KMS-11 (cell line): ENCODE data around the gene ACTR1A.

Source experiments
- H2AFZ ChIP-seq: fragments of 200-600 bp; sonication (generic); 2 replicates; pipeline ENCODE4 v1.6.1; 2016; ENCODE audit warnings: antibody characterized with exemption, mixed run types, low read depth
- H3K27ac ChIP-seq: fragments of 200-600 bp; sonication (generic); 2 replicates; pipeline ENCODE4 v1.6.1; 2016; ENCODE audit warnings: mild to moderate bottlenecking, mixed run types
- H3K27me3 ChIP-seq: fragments of 200-600 bp; sonication (generic); 2 replicates; pipeline ENCODE4 v1.6.1; 2017; ENCODE audit warnings: mild to moderate bottlenecking, low read depth, mixed run types, moderate library complexity; ENCODE audit not compliant: insufficient read depth
- H3K36me3 ChIP-seq: fragments of 200-600 bp; sonication (generic); 2 replicates; pipeline ENCODE4 v1.6.1; 2017; ENCODE audit warnings: mild to moderate bottlenecking, mixed run types; ENCODE audit not compliant: insufficient read depth
- H3K4me1 ChIP-seq: fragments of 200-600 bp; sonication (generic); 2 replicates; pipeline ENCODE4 v1.6.1; 2016; ENCODE audit warnings: mild to moderate bottlenecking, low read depth, mixed run types; ENCODE audit not compliant: poor library complexity, severe bottlenecking
- H3K4me2 ChIP-seq: fragments of 200-600 bp; sonication (generic); 2 replicates; pipeline ENCODE4 v1.7.0; 2016; ENCODE audit warnings: mild to moderate bottlenecking, mixed run types
- H3K4me3 ChIP-seq: fragments of 200-600 bp; sonication (generic); IDR thresholded peaks from 2 replicates; pipeline ENCODE4 v1.6.1; 2017; ENCODE audit warnings: low read depth, low read length, mixed read lengths; ENCODE audit not compliant: insufficient read depth
- H3K79me2 ChIP-seq: fragments of 200-600 bp; sonication (generic); 2 replicates; pipeline ENCODE4 v1.6.1; 2016; ENCODE audit warnings: low read depth, mixed run types; ENCODE audit not compliant: insufficient read depth
- H3K9ac ChIP-seq: fragments of 200-600 bp; sonication (generic); 2 replicates; pipeline ENCODE4 v1.6.1; 2016; ENCODE audit warnings: mild to moderate bottlenecking, mixed run types
- H4K20me1 ChIP-seq: fragments of 200-600 bp; sonication (generic); 2 replicates; pipeline ENCODE4 v1.6.1; 2016; ENCODE audit warnings: mild to moderate bottlenecking, mixed run types; ENCODE audit not compliant: insufficient read depth
- TF ChIP-seq, protein P1 (sequence below): fragments of 200-600 bp; sonication (generic); conservative IDR thresholded peaks from 2 replicates; pipeline ENCODE4 v1.6.1; 2017; ENCODE audit warnings: low read depth, mild to moderate bottlenecking, antibody characterized with exemption, low read length, moderate library complexity, mixed read lengths

Gene ACTR1A

DNA sequence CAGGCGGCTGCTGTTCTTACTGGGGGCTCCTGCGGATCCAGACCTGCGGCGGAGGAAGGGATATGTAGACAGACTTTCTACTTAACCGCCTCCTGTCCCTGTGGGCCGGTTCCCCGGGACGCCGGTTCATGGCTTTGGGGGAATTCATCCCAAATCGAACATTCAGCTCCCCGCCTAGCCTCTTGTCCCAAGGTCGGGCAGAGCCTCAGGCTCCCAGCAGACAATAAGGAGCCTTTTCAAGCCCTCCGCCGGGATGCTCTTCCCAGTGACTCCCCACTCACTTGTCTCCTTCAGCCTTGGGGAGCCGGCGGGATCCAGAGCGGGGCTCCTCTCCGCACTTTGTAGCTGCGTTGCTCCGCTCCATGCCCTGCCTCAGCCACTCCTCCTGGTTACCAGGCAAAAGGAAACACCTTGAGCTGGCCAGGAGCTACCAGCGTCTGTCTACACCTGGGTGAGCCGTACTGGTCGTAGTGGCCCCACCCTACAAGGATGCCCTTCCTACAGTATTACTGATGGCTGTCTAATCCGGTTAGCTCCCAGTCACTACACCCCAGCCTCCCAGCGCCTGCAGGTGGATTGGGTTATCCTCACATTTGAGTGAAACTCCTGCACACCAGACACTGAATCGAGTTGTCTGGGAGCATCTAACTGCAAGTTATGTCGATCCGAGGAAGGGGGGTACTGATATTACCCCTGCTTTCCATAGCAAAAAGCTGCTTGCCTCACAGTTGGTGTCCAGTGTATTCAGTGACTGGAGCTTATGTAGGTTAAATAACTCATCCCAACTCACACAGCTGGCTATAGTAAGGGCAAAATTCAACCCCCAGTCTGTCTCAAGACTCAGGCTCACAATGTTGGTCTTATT lies 51.2 kb downstream of the ACTR1A start, which contains the start of gene C10orf95:
TSS of gene C10orf95 (minus strand) at position 439 of the 865 bp plus-strand sequence. CDS start 450 bp downstream, outside the sequence.
- peak within 1 kb of the TSS; percentile 57; the same call in 1 of the 2 replicates for H2AFZ ChIP-seq
- H3K27me3 ChIP-seq, result no peaks in the 10 kb centered on the region
- H3K27ac ChIP-seq, result peak within 1 kb of the TSS; percentile 73
- no peaks in the 10 kb centered on the region for H4K20me1 ChIP-seq
- H3K4me3 ChIP-seq, result no peak within 1 kb of the TSS
- peak within 1 kb of the TSS; percentile 81; the same call in 1 of the 2 replicates for H3K9ac ChIP-seq
- H3K4me1 ChIP-seq, result peaks cover 36% of the 10 kb centered on the region
- TF ChIP-seq, protein P1, sequence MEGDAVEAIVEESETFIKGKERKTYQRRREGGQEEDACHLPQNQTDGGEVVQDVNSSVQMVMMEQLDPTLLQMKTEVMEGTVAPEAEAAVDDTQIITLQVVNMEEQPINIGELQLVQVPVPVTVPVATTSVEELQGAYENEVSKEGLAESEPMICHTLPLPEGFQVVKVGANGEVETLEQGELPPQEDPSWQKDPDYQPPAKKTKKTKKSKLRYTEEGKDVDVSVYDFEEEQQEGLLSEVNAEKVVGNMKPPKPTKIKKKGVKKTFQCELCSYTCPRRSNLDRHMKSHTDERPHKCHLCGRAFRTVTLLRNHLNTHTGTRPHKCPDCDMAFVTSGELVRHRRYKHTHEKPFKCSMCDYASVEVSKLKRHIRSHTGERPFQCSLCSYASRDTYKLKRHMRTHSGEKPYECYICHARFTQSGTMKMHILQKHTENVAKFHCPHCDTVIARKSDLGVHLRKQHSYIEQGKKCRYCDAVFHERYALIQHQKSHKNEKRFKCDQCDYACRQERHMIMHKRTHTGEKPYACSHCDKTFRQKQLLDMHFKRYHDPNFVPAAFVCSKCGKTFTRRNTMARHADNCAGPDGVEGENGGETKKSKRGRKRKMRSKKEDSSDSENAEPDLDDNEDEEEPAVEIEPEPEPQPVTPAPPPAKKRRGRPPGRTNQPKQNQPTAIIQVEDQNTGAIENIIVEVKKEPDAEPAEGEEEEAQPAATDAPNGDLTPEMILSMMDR, result no peak
- H3K4me2 ChIP-seq, result peak within 1 kb of the TSS; percentile 65
- no peaks in the 10 kb centered on the region for H3K36me3 ChIP-seq
- H3K79me2 ChIP-seq, result peaks cover 14% of the 10 kb centered on the region

DNA sequence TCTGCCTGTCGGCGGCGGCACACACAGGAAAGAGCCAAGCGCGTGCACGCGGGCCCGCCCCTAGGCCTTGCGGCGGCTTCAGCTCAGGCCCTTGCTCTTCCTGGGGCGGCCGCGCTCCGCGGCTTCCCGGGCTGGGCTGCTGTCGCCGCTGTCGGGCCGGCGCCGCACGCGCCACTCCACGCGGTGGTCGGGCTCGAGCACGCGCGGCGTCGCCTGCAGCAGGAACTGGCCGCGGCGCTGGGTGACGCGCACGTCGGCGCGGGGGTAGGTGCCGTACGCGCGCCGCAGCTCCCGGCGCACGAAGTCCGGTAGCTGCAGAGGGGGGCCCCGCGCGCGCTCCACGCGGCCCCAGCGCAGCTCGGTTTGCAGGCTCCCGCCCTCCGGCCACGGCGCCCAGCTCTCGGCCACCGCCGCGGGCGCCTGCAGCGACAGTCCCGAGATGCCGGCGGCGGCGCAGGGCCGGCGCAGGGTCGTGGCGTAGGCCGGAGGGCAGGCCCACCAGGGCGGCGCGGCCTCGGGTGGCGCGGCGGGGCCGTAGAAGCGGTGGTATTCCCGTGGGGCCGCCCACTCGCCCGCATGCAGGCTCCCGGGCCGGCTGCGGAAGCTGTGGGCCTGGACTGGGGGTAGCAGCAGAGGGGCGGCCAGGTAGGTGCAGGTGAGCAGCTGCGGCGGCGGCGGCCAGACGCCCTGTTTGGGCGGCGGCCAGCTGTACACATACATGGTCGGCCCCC lies 52.0 kb downstream of the ACTR1A start:
- TF ChIP-seq, protein P1, result no peak
- Histone ChIP-seq H3K79me2 (peaks cover 14% of the 10 kb centered on the region), H3K9ac (peak overlapping the region; percentile 81), H3K36me3 (no peaks in the 10 kb centered on the region), H4K20me1 (no peaks in the 10 kb centered on the region), H2AFZ (peak overlapping the region; percentile 57), H3K27ac (peak overlapping the region; percentile 73), H3K4me1 (peaks cover 36% of the 10 kb centered on the region), H3K4me3 (no peak overlapping the region), H3K4me2 (peak overlapping the region; percentile 61), H3K27me3 (no peaks in the 10 kb centered on the region)

DNA sequence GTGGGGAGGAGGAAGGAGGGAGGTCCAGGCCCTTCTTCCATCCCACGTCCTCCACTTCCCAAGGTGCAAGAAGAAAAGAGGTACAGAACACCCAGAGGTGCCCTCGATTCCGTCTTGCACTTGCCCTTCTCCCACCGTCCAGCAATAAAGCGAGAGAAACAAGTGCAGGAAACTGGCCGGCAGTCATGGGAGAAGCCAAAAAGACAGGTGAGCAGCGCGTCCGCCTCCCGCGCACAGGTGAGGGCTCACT lies 52.5 kb downstream of the ACTR1A start:
- Histone ChIP-seq H2AFZ (peak overlapping the region; percentile 57), H3K27ac (peak overlapping the region; percentile 73), H3K9ac (peak overlapping the region; percentile 81), H3K4me3 (no peak overlapping the region), H3K36me3 (no peaks in the 10 kb centered on the region), H3K4me2 (peak overlapping the region; percentile 61), H3K4me1 (peaks cover 36% of the 10 kb centered on the region), H3K27me3 (no peaks in the 10 kb centered on the region), H3K79me2 (peaks cover 14% of the 10 kb centered on the region), H4K20me1 (no peaks in the 10 kb centered on the region)
- TF ChIP-seq, protein P1, result no peak

DNA sequence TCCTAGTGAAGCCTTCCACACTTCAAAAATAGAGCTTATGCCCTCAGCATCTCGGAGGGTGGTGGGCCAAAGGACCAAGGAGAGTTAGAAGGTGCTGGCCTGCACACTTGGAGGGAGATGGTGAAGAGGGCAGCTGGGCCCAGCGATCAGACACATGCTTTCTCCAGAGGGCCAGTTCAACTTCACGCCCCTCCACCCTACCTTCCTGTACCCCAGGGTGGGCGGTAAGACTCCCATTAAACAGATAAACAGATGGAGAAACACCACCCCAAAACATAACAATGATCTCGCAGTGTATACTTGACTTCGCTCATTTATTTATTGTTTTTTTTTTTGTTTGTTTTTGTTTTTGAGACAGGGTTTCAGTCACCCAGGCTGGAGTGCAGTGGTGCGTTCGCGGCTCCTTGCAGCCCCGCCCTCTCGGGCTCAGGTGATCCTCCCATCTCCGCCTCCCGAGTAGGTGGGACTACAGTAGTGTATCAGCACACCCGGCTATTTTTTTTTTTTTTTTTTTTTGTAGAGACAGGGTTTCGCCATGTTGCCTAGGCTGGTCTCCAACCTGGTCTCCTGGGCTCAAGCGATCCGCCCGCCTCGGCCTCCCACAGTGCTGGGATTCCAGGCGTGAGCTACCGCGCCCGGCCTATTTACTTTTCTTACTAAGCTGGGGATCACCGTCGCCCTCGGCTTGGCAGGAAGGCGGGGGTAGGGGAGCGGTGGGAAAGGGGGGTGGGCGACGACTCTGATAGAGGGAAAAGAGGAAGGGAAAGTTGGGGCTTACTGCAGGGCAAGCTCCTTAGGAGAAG lies 53.0 kb downstream of the ACTR1A start:
- Histone ChIP-seq H3K27ac (peak overlapping the region; percentile 73), H3K4me2 (peak overlapping the region; percentile 61)

More for the DNA sequence above, 53.0 kb downstream of the ACTR1A start:
- TF ChIP-seq, protein P1, result no peak
- Histone ChIP-seq H3K36me3 (no peaks in the 10 kb centered on the region), H2AFZ (peak overlapping the region; percentile 57), H3K27me3 (no peaks in the 10 kb centered on the region), H3K79me2 (peaks cover 14% of the 10 kb centered on the region), H3K9ac (peak overlapping the region; percentile 81), H3K4me1 (peaks cover 36% of the 10 kb centered on the region), H4K20me1 (no peaks in the 10 kb centered on the region), H3K4me3 (no peak overlapping the region)
